Measurements from ENCODE around the gene HSPA5.
"Not testable (repeated sequence)": the region's sequence is repeated elsewhere in the genome, so short reads cannot be mapped to it uniquely, and the experiment has no call there.

The HSPA5 gene

GRCh38 chr9:125235804-125236519 lies 5.2 kb downstream of the HSPA5 start:
- Histone ChIP-seq H3K27me3 (ENCODE audit: control insufficient read depth, low read length) (no peaks in the 10 kb centered on the region), H3K4me3 (ENCODE audit: low read length) (0 out of 2 replicates have a peak overlapping the region, but pooled peaks have one; percentile 2), H3K36me3 (ENCODE audit: control insufficient read depth, low read length) (peaks cover 71% of the 10 kb centered on the region), H3F3A (ENCODE audit: control insufficient read depth, insufficient read depth) (peaks cover 69% of the 10 kb centered on the region), H3K9me3 (ENCODE audit: control insufficient read depth, insufficient read depth, low read length) (no peaks in the 10 kb centered on the region), H4K20me1 (ENCODE audit: control insufficient read depth, insufficient read depth, low read depth, low read length) (peaks cover 20% of the 10 kb centered on the region), H3K4me1 (ENCODE audit: control insufficient read depth, low read length) (peaks cover 36% of the 10 kb centered on the region), H3K79me2 (ENCODE audit: control insufficient read depth, low read length) (peaks cover 57% of the 10 kb centered on the region), H3K27ac (ENCODE audit: low read depth, low read length) (no peak overlapping the region), H3K4me2 (ENCODE audit: low read length) (peak overlapping the region; percentile 83), H3K9me2 (replicated peaks; ENCODE audit: control insufficient read depth, low read length) (no peaks in the 10 kb centered on the region)
- TF ChIP-seq EZH2phosphoT487 (IDR thresholded peaks at IDR 0.05; ENCODE audit: borderline replicate concordance, low read length) (no peak), CTCF (IDR thresholded peaks at IDR 0.05; ENCODE audit: low read depth, low read length, poor library complexity, severe bottlenecking) (no peak)

- H3K9me2 ChIP-seq (replicated peaks; ENCODE audit: control insufficient read depth, low read length); H3K4me3 ChIP-seq (ENCODE audit: low read length); H3K27me3 ChIP-seq (ENCODE audit: control insufficient read depth, low read length); H3K27ac ChIP-seq (ENCODE audit: low read depth, low read length); H3K9me3 ChIP-seq (ENCODE audit: control insufficient read depth, insufficient read depth, low read length); H3K4me2 ChIP-seq (ENCODE audit: low read length): not testable (repeated sequence)
- Histone ChIP-seq H3K36me3 (ENCODE audit: control insufficient read depth, low read length) (peaks cover 54% of the 10 kb centered on the region), H3K4me1 (ENCODE audit: control insufficient read depth, low read length) (peaks cover 27% of the 10 kb centered on the region), H3F3A (ENCODE audit: control insufficient read depth, insufficient read depth) (peaks cover 57% of the 10 kb centered on the region), H4K20me1 (ENCODE audit: control insufficient read depth, insufficient read depth, low read depth, low read length) (peaks cover 12% of the 10 kb centered on the region; the same call in 1 of the 2 replicates), H3K79me2 (ENCODE audit: control insufficient read depth, low read length) (peaks cover 39% of the 10 kb centered on the region)
These were observed 7.0 kb downstream of the HSPA5 start for GRCh38 chr9:125234099-125234498.

- TF ChIP-seq CTCF (IDR thresholded peaks at IDR 0.05; ENCODE audit: low read depth, low read length, poor library complexity, severe bottlenecking) (no peak), EZH2phosphoT487 (IDR thresholded peaks at IDR 0.05; ENCODE audit: borderline replicate concordance, low read length) (no peak)
- H3F3A ChIP-seq (ENCODE audit: control insufficient read depth, insufficient read depth), result peaks cover 54% of the 10 kb centered on the region
- no peak overlapping the region for H3K4me3 ChIP-seq (ENCODE audit: low read length)
- H3K36me3 ChIP-seq (ENCODE audit: control insufficient read depth, low read length), result peaks cover 50% of the 10 kb centered on the region
- no peak overlapping the region for H3K27ac ChIP-seq (ENCODE audit: low read depth, low read length)
- peaks cover 35% of the 10 kb centered on the region for H3K79me2 ChIP-seq (ENCODE audit: control insufficient read depth, low read length)
- H3K27me3 ChIP-seq (ENCODE audit: control insufficient read depth, low read length), result no peaks in the 10 kb centered on the region
- no peaks in the 10 kb centered on the region for H3K9me3 ChIP-seq (ENCODE audit: control insufficient read depth, insufficient read depth, low read length)
- no peak overlapping the region for H3K4me2 ChIP-seq (ENCODE audit: low read length)
- H4K20me1 ChIP-seq (ENCODE audit: control insufficient read depth, insufficient read depth, low read depth, low read length), result peaks cover 9% of the 10 kb centered on the region; the same call in 1 of the 2 replicates
- no peaks in the 10 kb centered on the region for H3K9me2 ChIP-seq (replicated peaks; ENCODE audit: control insufficient read depth, low read length)
- peaks cover 23% of the 10 kb centered on the region for H3K4me1 ChIP-seq (ENCODE audit: control insufficient read depth, low read length)
These were observed 7.5 kb downstream of the HSPA5 start for GRCh38 chr9:125233678-125234077.

GRCh38 chr9:125227761-125228160 lies 13.4 kb downstream of the HSPA5 start:
- H3F3A ChIP-seq (ENCODE audit: control insufficient read depth, insufficient read depth), result peaks cover 4% of the 10 kb centered on the region; the same call in 1 of the 2 replicates
- TF ChIP-seq EZH2phosphoT487 (IDR thresholded peaks at IDR 0.05; ENCODE audit: borderline replicate concordance, low read length), result no peak
- H3K9me3 ChIP-seq (ENCODE audit: control insufficient read depth, insufficient read depth, low read length), result no peaks in the 10 kb centered on the region
- no peaks in the 10 kb centered on the region for H3K27me3 ChIP-seq (ENCODE audit: control insufficient read depth, low read length)
- H3K27ac ChIP-seq (ENCODE audit: low read depth, low read length), result no peak overlapping the region
- H3K9me2 ChIP-seq (replicated peaks; ENCODE audit: control insufficient read depth, low read length), result no peaks in the 10 kb centered on the region
- H4K20me1 ChIP-seq (ENCODE audit: control insufficient read depth, insufficient read depth, low read depth, low read length), result no peaks in the 10 kb centered on the region
- H3K79me2 ChIP-seq (ENCODE audit: control insufficient read depth, low read length), result no peaks in the 10 kb centered on the region
- H3K4me3 ChIP-seq (ENCODE audit: low read length), result no peak overlapping the region
- H3K36me3 ChIP-seq (ENCODE audit: control insufficient read depth, low read length), result peaks cover 2% of the 10 kb centered on the region; the same call in 1 of the 2 replicates
- no peak overlapping the region for H3K4me2 ChIP-seq (ENCODE audit: low read length)
- H3K4me1 ChIP-seq (ENCODE audit: control insufficient read depth, low read length), result no peaks in the 10 kb centered on the region

- H4K20me1 ChIP-seq (ENCODE audit: control insufficient read depth, insufficient read depth, low read depth, low read length); H3F3A ChIP-seq (ENCODE audit: control insufficient read depth, insufficient read depth); H3K36me3 ChIP-seq (ENCODE audit: control insufficient read depth, low read length); H3K27ac ChIP-seq (ENCODE audit: low read depth, low read length); H3K79me2 ChIP-seq (ENCODE audit: control insufficient read depth, low read length); H3K4me1 ChIP-seq (ENCODE audit: control insufficient read depth, low read length); H3K27me3 ChIP-seq (ENCODE audit: control insufficient read depth, low read length); H3K9me3 ChIP-seq (ENCODE audit: control insufficient read depth, insufficient read depth, low read length); H3K9me2 ChIP-seq (replicated peaks; ENCODE audit: control insufficient read depth, low read length); H3K4me3 ChIP-seq (ENCODE audit: low read length); H3K4me2 ChIP-seq (ENCODE audit: low read length): not testable (repeated sequence)
These were observed 16.3 kb downstream of the HSPA5 start for GRCh38 chr9:125224858-125225257.

Measured in DOHH2 (cell line).